GM19025 (cell line): ENCODE measurements around the gene PABPC3.

ENCODE experiments used
- ATAC-seq: cut with Tn5 transposase; IDR thresholded peaks from one replicate; pipeline ENCODE4 v1.9.1; 2021; ENCODE audit warnings: mild to moderate bottlenecking, low read depth, moderate library complexity; ENCODE audit not compliant: unreplicated experiment

PABPC3 gene

DNA sequence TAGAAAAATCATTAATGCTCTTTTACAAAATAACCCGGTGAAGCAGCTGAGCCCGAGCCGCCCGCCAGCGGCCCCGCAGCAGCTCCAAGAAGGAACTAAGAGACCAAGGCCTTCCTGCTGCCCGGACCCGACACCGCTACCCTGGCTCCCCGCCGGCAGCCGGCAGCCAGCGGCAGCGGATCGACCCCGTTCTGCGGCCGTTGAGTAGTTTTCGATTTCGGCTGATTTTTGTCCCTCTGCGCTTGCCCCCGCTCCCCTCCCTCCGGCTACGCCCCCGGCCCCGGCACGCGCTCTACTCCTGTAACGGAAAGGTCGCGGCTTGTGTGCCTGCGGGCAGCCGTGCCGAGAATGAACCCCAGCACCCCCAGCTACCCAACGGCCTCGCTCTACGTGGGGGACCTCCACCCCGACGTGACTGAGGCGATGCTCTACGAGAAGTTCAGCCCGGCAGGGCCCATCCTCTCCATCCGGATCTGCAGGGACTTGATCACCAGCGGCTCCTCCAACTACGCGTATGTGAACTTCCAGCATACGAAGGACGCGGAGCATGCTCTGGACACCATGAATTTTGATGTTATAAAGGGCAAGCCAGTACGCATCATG, at the start of gene PABPC3:
Gene PABPC3, plus strand, starts transcription at position 286 of the 603 bp plus-strand sequence. Its CDS starts 63 bp downstream, at position 349.
- ATAC-seq, result no peak

DNA sequence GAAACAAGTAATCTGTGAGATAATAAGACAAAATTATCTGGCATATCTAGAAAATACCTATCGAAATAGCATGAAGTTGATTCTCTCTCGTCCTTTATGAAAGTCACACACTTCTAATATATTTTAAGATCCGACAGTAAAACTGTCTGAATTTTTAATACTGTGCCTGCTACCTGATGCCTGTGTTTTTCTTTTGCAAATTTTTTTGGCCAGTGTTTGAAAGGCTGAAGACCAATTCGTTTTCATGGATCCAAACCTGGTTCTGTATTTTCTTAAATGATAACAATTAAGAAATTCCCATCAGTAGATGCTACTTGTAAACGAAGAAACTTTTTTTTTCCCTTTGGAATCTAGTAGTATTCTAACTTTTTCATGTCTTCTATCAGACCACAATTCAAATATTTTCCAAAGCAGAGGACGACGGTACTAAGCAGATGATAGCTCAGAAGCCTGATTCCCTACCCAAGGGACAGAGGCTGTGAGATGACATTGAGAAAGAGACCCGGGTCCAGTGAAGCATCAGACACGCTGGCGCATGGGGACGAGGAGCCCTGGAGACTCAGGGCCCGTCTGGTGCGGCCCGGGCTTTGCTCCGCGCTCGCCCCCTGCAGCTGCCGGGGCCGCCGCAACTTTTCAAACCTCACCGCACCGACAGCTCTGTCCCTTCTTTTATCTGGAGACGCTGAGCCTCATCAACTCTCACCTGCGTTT, 49.5 kb upstream of the PABPC3 start:
- no peak for ATAC-seq

DNA sequence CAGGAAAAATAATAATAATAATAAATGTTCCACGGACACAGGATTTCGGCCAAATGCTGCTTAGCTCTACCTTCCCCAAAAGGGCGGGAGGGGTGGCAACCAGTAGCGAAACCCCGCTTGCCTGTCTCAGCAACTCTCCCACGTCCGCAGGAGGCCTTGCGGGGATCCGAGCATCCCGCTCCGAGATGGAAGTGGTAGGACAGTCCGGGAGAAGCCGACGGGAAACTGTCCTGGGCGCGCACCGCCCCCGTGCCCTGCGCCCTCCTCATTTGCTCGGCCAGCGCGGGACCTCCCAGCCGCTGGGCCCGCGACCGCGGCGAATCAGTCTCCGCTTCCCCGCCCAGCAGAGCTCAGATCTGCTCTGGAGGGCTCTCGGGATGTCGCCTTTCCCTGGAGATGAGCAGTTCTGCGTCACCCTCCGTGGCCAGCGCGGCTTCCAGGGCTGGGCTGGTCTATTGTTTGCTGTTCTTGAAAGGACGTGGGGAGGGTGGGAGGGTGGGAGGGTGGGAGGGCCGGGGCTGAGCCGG, 48.9 kb upstream of the PABPC3 start:
- no peak for ATAC-seq

DNA sequence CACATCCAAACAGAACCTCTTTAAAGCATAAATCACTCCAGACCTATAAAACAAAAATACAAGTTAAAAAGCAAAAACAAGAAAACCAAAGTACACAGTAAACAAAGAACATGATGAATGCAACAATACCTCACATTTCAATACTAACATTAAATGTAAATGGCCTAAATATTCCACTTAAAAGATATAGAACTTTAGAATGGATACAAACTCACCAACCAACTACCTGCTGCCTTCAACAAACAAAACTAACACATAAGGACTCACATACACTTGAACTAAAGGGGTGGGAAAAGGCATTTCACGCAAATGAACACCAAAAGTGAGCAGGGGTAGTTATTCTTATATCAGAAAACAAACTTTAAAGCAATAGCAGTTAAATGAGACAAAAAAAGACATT, 44.9 kb upstream of the PABPC3 start:
- no peak for ATAC-seq

DNA sequence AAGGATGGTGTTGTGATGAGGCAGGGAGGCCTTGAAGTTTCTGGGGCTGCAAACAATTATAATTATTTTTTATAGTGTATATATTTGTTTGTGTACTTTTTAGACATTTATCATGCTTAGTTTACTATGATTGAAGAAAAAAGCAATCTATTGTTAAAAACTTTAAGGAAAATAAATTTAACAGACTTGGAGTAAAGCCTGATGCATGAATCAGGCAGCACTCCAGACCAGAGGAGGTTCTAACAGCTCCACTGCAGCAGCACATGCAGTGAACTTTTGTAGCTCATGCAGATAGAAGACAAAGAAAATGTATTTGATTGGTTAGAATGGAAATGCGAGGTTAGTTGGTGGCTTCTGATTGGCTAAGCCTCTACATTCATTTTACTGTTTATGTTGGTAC, 36.8 kb upstream of the PABPC3 start:
- ATAC-seq, result no peak

DNA sequence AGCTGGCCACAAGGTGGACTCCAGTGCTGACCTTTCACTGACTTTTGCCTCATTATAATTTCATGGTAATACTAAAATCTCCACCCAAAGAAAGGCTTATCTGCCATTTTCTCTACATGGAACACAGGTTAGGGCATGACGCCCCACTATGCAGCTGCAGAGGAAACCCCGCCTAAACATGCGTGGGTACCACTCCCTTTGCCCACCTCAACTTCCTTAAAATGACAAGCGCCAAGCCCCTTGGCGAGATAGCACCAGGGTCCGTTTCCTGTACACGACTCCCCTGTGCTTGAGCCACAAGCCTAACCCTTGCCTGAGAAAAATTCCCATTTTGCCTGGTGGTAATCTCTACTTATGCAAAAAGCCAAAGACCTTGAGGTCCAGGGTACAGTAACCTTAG, 36.0 kb upstream of the PABPC3 start:
- ATAC-seq, result no peak

DNA sequence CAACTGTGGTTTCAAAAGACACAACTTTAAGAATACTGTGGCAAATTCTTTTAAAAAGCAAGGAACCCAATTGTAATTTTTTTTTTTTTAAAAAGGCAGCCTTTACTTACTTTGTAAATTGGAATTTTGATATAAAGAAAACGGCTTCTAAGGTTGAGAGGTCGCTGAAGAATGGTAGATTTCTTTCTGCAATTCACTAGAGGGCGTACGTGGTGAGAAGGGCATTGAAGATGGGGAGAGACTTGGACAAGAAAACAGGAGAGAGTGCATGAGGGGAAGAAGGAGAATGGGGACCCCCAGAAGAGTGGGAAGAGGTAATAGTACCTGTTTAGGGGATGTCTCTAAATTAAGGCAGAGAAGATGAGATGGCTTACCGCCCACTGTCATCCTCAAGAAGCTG, 33.5 kb upstream of the PABPC3 start:
- ATAC-seq, result no peak

DNA sequence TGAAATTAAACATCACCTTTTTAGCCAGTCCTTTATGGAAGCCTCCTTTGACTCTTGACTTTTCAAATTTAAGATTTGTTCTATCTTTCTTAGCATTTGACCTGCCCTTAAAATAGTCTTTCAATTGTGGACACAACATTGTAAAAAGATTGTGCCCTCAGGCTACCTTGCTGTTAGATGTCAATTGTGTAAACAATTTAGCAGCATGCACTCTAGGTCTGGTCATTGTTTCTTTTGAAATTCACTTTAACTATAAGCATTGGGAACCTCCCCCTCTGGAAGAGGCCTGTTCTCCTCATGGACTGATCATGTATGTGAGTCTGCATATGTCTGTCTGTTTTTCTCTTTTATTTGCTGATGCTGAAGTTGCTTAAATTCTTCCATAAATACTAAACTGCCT, 31.5 kb upstream of the PABPC3 start:
- no peak for ATAC-seq

DNA sequence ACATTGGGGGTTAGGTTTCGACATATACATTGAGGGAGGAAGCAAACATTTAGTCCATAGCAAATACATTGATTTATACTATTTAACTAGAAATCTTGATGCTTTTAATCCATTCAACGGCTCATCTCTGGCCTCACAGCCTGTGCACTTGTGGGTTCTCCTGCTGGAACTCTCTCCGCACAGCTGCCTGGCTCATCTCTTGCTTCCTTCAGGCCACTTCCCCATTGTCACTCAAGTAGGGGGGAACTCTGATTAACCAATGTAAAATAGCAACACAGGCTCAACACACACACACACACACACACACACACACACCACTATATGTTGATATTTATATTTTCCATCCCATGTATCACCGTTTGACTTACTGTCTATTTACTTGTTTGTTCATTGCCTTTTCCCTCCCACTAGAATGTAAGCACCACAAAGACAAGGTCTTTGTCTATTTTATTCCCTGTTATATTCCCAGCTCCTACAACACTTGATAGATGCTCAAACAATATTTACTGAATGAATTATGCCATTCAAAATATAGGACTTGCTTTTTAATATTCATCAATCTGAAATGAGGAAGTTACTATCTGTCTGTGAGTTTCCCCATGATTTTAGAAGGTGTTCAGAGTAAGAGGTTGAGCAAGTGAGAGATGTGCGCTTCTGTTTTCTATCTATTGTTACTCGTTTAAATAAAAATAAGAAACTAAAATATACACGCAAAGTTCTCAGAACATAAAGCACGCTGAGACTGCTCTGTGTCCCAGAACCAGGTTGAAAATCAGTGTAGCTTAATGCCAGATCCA, 29.8 kb upstream of the PABPC3 start:
- no peak for ATAC-seq

DNA sequence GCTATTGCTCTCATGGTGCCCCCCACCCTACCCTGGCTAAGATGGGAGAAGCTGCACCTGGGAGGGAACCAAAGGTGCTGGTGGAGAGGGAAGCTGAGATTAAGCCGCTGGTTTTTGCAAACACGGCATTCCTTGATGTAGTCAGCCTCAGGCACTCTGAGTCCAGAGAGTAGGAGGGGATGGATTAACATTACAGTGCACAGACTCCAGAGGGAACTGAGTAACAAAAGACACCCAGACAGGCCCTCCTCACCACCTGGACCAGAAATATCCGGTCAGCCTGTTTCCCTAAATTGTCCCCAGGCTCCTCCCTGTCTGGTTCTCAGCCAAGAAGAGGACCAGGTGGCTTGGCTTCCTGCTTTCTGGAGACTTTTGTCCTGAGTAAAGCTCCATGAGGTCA, 28.9 kb upstream of the PABPC3 start:
- ATAC-seq, result no peak

DNA sequence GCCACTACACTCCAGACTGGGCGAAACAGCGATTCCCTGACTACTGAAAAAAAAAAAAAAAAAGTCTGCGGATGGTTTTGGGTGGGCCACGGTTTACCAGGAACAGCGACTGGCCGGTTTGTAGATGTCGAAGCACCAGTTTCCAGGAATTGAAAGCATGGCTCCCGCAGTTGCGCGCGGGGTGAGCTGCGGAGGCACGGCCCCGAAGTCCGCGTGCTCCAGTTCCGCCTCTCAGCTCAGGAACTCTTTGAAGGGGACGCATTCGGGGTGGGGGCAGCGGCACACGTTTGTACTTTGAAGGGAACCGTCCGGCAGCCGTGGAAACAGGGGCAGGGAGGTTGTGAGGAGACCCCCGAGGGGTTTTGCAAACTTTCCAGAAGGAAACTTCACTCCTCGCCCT, 27.1 kb upstream of the PABPC3 start:
- no peak for ATAC-seq

DNA sequence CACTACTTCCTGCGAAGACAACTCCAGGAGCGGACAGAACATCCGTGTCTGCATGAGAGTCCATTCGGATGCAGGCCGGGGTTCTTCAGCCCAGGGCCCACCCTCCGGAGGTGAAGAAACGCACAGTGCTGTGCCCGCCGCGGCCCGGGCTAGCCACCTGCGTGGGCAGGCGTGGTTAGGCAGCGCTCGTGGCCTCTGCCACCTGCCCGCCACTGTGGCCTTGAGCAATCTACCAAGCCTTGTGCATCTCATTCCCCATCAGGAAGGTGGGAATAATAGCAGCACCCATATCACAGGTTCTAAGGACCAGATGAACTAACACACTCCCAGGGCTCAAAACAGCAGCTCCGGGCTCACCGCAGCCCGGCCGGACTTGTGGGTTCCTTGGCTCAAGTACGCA, 26.7 kb upstream of the PABPC3 start:
- ATAC-seq, result no peak

DNA sequence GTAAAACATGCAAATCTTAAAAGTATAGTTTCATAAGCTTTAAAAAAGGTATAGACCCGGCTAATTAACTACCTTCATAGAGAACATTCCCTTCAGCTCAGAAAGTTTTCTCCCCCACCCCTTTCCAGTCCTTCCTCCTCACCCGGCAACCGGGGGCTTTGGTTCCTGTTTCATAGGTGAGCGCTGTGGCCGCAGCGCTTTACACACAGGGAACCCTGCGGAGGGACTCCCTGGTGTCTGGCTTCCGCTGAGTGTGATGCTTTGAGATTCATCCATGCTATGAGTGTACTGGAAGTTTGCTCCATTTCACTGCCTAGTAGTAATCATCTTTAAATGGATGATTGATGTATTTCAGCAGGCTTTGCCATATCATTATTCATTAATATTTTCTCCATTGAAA, 26.0 kb upstream of the PABPC3 start:
- no peak for ATAC-seq

DNA sequence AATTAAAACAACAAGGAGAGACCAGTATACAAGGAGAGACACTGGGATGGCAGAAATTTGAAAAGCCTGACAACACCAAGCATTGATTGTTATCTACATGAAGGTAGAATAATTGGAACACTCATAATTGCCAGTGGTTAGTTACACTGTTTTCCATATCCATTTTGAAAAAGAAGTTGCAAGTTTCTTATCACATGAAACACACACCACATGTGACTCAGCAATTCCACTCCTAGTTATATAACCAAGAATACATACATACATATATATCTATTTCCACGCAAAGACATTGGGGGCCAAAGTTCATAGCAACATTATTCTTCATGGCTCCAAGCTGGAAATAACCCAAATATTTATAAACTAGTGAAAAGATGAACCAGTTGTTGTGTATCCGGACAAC, 15.2 kb upstream of the PABPC3 start:
- ATAC-seq, result no peak

DNA sequence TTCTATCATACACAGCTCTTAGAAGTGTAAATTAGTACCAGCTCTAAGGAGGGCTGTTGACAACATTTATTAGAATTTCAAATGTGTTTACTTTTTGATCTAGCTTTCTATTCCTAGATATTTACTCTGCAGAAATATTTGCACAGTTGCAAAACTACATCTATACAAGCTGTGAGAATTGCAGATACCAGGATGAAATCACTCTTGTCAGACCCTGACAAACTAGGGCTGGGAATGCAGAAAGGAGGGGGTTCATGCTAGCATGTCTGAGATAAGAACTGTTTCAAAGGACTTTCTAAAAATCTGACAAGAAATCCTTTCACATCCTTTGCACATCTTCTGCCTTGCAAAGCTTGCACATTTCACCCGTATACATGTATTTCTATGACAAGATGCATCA, 11.8 kb upstream of the PABPC3 start:
- ATAC-seq, result no peak

DNA sequence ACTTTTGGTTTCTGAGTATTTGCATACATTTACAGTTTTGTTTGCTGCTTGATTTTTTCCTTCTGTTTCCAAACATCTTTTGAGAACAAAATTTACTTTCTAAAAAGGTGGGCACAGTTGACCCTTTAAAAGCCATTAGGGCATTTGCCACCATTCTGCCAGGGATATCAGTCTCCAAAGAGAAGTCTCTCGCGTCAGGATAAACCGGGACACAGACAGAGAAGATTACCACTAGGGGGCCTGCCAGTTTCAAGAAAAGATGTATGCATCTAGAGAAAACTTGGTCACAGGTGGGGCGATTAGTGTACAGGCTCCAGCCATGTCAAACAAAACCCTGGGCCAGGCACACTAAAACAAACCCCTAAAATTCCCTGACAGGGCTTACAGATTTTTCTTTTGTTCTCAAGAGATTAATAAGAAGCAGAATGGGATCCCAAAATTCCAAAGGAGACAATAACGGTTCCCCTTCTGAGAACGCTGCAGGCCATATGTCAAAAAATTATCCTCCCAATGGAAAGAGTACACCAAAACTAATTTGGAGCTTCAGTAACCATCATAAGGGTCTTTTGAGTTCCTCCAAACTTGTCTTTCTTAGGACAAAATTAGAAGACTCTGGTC, 10.7 kb upstream of the PABPC3 start:
- no peak for ATAC-seq

DNA sequence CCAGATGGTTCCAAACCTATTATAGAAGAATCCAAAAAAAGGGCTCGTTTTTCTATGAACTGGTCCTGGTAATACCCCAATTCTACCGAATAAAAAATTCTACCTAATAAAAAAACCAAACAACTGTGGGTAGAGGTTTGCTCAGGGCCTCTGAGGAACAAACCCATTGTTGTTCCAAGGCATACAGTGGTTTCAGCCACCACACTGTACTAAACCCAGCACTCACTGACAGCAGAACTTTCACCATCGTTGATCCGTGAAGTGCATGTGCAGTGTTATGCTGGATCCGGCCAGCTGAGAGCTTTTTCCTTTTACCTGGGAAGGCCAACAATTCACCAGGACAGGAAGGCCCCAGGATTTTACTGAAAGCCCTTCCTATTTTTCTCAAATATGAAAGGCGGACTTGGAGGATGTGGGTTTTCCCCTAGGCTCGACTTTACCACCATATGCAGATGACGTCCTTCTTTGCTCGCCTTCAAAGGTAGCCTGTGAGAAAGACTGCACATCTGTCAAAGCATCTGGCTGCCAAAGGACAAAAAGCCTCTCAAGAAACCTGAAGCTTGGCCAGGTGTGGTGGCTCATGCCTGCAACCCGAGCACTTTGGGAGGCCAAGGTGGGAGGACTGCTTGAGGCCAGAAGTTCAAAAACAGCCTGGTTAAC, 7.2 kb upstream of the PABPC3 start:
- no peak for ATAC-seq

DNA sequence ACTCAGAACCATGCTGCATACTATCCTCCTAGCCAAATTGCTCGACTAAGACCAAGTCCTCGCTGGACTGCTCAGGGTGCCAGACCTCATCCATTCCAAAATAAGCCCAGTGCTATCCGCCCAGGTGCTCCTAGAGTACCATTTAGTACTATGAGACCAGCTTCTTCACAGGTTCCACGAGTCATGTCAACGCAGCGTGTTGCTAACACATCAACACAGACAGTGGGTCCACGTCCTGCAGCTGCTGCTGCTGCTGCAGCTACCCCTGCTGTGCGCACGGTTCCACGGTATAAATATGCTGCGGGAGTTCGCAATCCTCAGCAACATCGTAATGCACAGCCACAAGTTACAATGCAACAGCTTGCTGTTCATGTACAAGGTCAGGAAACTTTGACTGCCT, 1.5 kb downstream of the PABPC3 start:
- no peak for ATAC-seq

DNA sequence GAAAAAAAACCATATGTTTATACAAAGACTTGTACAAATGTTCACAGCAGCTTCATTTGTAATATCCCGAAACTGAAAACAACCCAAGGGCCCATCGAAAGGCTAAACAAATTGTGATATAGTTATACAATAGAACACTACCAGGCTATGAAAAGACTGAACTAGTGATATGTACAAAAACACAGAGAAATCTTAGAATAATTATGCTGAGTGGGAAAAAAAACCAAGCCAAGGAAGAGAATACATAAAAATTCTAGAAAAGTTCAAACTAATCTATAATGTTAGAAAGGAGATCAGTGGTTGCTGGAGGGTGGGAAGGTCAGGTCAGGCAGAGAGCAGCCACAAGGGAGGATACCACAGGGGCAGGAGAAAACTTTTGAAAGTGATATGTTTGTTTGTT, 7.8 kb downstream of the PABPC3 start:
- no peak for ATAC-seq

DNA sequence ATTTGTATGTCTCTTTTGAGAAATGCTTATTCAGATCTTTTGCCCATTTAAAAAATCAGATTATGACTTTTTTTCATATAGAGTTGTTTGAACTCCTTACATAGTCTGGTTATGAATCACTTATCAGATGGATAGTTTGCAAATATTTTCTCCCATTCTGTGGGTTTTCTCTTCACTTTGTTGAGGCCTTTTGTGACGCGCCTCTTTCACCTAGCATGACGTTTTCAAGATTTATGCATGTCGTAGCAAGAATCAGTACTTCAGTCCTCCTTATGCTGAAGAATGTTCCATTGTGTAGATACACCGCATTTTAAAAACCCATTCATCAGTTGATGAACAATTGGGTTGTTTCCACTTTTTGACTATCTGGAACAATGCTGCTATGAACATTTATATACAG, 13.4 kb downstream of the PABPC3 start:
- ATAC-seq, result no peak
